GM12864 (cell line): Measurements from ENCODE around the gene SAMSN1.
"Not testable (repeated sequence)": the region's sequence is repeated elsewhere in the genome, so short reads cannot be mapped to it uniquely, and the experiment has no call there.

Experiments
- DNase-seq: peaks from one replicate; pipeline ENCODE4 v3.0.0-alpha.2; 2011; ENCODE audit warnings: low read depth
- H3K4me3 ChIP-seq: 2 replicates; pipeline ENCODE4 v1.5.1; 2011; ENCODE audit warnings: mild to moderate bottlenecking, low read depth, low read length, control low read depth
- CTCF ChIP-seq: IDR thresholded peaks from 2 replicates; pipeline ENCODE4 v1.5.1; 2011; ENCODE audit warnings: low read depth, mild to moderate bottlenecking, moderate library complexity, low read length, control low read depth, inconsistent platforms; ENCODE audit errors: missing control alignments

SAMSN1 gene

GRCh38 chr21:14523234-14523633, 22.9 kb downstream of the SAMSN1 start:
- TF ChIP-seq CTCF = no peak
- DNase-seq = no peak
- no peak overlapping the region for H3K4me3 ChIP-seq

GRCh38 chr21:14522736-14523135, 23.4 kb downstream of the SAMSN1 start:
- no peak overlapping the region for H3K4me3 ChIP-seq
- no peak for TF ChIP-seq CTCF

GRCh38 chr21:14520535-14520934, 25.6 kb downstream of the SAMSN1 start:
- no peak for TF ChIP-seq CTCF
- no peak overlapping the region for H3K4me3 ChIP-seq
- no peak for DNase-seq

More at GRCh38 chr21:14522736-14523135, 23.4 kb downstream of the SAMSN1 start:
- no peak for DNase-seq

GRCh38 chr21:14519000-14519399, 27.1 kb downstream of the SAMSN1 start:
- H3K4me3 ChIP-seq = no peak overlapping the region
- DNase-seq = no peak
- TF ChIP-seq CTCF = no peak

GRCh38 chr21:14513804-14514203, 32.3 kb downstream of the SAMSN1 start:
- H3K4me3 ChIP-seq = no peak overlapping the region
- TF ChIP-seq CTCF = no peak
- DNase-seq = no peak

- H3K4me3 ChIP-seq, DNase-seq: not testable (repeated sequence)
Observed at GRCh38 chr21:14506859-14507457, 39.2 kb downstream of the SAMSN1 start.

GRCh38 chr21:14500873-14501272, 45.2 kb downstream of the SAMSN1 start:
- TF ChIP-seq CTCF = no peak

More at GRCh38 chr21:14500873-14501272, 45.2 kb downstream of the SAMSN1 start:
- no peak overlapping the region for H3K4me3 ChIP-seq
- DNase-seq = no peak
